HUES48 (cell line): ENCODE measurements around the gene LRPAP1.

Source experiments
- H3K27ac ChIP-seq: one replicate; pipeline ENCODE4 v1.7.0; 2013; ENCODE audit warnings: low read depth, low read length, inconsistent platforms
- H3K27me3 ChIP-seq: 2 replicates; pipeline ENCODE4 v1.6.1; 2013; ENCODE audit warnings: mild to moderate bottlenecking, low read length; ENCODE audit not compliant: control insufficient read depth, insufficient read depth
- H3K36me3 ChIP-seq: 2 replicates; pipeline ENCODE4 v1.6.1; 2013; ENCODE audit warnings: low read length; ENCODE audit not compliant: control insufficient read depth, insufficient read depth
- H3K4me1 ChIP-seq: 2 replicates; pipeline ENCODE4 v1.6.1; 2013; ENCODE audit warnings: mild to moderate bottlenecking, low read length; ENCODE audit not compliant: control insufficient read depth, insufficient read depth
- H3K4me3 ChIP-seq: 2 replicates; pipeline ENCODE4 v1.5.1; 2013; ENCODE audit warnings: mild to moderate bottlenecking, low read depth, low read length
- H3K9ac ChIP-seq: 2 replicates; pipeline ENCODE4 v1.6.1; 2013; ENCODE audit warnings: mild to moderate bottlenecking, low read depth, low read length, moderate library complexity
- H3K9me3 ChIP-seq: 2 replicates; pipeline ENCODE4 v1.6.1; 2013; ENCODE audit warnings: low read length; ENCODE audit not compliant: control insufficient read depth, insufficient read depth

LRPAP1 gene

DNA sequence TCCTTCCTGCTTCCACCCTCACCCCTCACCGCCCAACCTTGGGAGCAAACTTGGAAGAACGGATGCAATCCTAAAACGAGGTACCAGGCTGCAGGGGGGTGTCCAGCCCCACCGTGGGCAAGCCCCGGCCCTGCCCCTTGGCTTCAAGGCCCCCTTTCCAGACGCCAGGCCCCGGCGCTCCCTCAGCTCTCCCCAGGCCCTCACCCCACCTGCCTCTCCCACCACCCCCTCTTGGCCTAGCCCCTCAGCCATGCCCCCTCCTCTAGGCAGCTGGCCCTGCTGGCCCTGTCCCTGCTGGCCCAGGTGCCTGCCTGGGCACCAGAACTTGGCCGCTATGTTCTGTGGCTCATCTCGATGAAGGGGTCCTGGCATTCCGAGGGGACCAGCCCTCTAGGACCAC is 33.8 kb downstream of the LRPAP1 start:
- no peaks in the 10 kb centered on the region for H3K9me3 ChIP-seq
- H3K4me1 ChIP-seq = peaks cover 9% of the 10 kb centered on the region; the same call in 1 of the 2 replicates
- H3K9ac ChIP-seq = no peak overlapping the region
- no peak overlapping the region for H3K4me3 ChIP-seq
- peaks cover 57% of the 10 kb centered on the region for H3K27me3 ChIP-seq
- peaks cover 4% of the 10 kb centered on the region; the same call in 1 of the 2 replicates for H3K36me3 ChIP-seq
- H3K27ac ChIP-seq = no peak overlapping the region

DNA sequence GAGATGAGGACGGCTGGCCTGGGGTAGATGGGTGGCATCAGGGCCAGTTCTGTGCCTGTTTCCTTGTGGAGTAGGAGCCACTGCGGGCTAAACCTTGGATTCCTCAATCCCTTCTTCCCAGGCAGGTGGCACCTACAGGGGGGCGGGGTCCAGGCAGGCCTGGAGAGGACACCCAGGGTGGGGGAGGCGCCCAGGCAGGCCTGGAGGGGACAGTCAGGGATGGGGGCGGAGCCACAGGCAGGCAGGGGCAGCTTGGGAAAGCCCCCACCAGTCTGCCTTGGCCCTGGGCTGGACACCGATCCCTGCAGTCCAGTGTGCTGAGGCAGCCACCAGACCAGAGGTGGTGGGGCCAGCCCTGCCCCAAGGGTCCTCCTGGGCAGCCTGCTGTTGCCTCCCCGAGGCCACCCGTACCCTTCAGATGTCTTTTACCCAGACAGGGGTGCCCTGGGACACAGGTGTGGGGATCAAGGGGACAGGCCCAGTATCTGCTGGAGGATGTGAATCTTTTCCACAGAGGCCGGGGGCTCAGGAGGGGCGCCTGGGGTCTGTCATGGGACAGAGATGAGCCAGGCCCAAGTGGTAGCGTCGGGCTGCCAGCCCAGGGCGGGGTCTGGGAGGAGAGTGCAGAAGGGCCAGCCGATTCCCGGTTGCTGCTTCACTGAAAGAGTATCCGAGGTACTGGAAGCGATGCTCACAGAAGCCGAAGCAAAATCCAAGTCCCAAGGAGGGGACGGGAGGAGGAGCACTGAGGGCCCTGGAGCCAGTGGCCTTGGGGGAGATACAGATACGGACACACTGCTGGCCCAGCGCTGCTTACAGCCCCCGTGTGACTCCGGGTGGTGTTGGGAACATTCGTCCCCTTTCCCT is 34.5 kb downstream of the LRPAP1 start:
- Histone ChIP-seq H3K9ac (no peak overlapping the region), H3K27ac (no peak overlapping the region), H3K27me3 (peaks cover 64% of the 10 kb centered on the region), H3K9me3 (no peaks in the 10 kb centered on the region), H3K4me1 (peaks cover 9% of the 10 kb centered on the region; the same call in 1 of the 2 replicates), H3K4me3 (no peak overlapping the region), H3K36me3 (peaks cover 2% of the 10 kb centered on the region; the same call in 1 of the 2 replicates)

DNA sequence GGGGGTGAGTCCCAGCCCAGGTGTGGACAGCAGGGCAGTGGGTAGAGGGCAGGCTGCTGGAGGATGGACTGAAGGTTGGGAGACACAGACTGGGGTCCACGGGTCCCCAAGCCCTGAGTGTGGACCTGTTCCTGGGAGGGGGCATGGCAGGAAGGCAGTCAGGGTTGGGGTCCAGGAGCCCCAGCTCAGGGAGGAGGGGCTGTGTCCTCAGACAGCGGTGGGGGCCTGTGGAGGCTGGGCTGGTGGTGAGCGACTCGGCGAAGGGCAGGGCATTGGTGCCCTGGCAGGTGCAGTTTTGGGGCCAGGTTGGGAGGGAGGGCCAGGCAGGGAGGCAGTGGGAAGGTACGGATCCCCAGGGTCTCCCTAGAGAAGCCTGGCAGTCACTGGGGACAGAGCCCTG is 35.1 kb downstream of the LRPAP1 start:
- H3K4me1 ChIP-seq = peaks cover 9% of the 10 kb centered on the region; the same call in 1 of the 2 replicates
- H3K27me3 ChIP-seq = peaks cover 71% of the 10 kb centered on the region
- no peaks in the 10 kb centered on the region for H3K9me3 ChIP-seq
- H3K9ac ChIP-seq = no peak overlapping the region
- no peak overlapping the region for H3K4me3 ChIP-seq
- H3K27ac ChIP-seq = no peak overlapping the region
- no peaks in the 10 kb centered on the region for H3K36me3 ChIP-seq

GRCh38 chr4:3496021-3496420 is 36.2 kb downstream of the LRPAP1 start:
- Histone ChIP-seq H3K4me1 (peaks cover 9% of the 10 kb centered on the region; the same call in 1 of the 2 replicates), H3K27ac (no peak overlapping the region), H3K36me3 (no peaks in the 10 kb centered on the region), H3K9ac (no peak overlapping the region), H3K9me3 (no peaks in the 10 kb centered on the region), H3K4me3 (no peak overlapping the region), H3K27me3 (peaks cover 80% of the 10 kb centered on the region)

DNA sequence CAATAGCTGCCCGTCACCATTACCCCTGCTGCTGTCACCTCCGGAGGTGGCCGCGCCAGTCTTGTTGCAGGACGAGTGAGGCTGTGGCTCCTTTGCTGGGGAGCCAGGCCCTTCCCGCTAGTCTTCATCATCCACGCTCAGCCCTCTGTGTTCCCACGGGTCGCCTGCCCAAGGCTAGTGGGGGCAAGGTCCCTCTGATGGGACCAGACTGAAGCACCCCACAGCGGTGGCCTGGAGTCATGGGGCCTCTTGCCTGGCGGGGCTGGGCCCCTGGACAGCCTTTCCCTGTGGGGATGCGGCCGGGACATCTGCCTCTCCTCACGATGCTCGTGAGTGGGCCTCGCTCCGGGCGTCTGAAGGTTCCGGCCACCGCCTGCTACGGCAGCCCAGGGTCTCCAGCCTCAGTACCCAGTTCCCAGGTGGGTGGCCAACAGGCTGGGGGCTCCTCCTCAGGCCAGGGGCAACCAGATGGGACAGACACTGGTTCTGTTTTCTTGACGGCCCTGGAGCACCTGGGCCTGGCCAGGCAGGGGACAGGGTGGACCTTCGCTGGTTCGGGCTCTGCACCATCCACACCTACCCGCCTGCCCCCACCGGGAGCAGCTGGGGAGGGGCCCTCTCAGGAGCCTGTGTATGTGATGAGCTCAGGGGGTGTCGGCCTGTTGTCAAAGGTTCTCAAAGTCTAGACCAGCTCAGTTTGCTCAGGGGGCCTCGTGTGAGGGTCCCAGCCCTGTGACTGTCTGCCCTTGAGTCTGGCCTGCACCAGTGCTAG is 36.8 kb downstream of the LRPAP1 start:
- peaks cover 83% of the 10 kb centered on the region for H3K27me3 ChIP-seq
- peaks cover 9% of the 10 kb centered on the region; the same call in 1 of the 2 replicates for H3K4me1 ChIP-seq

GRCh38 chr4:3494462-3494871 is 37.8 kb downstream of the LRPAP1 start:
- Histone ChIP-seq H3K36me3 (no peaks in the 10 kb centered on the region), H3K27ac (no peak overlapping the region), H3K4me1 (peaks cover 9% of the 10 kb centered on the region; the same call in 1 of the 2 replicates), H3K9me3 (no peaks in the 10 kb centered on the region), H3K4me3 (no peak overlapping the region), H3K9ac (no peak overlapping the region), H3K27me3 (peaks cover 92% of the 10 kb centered on the region)

More for the DNA sequence above, 36.8 kb downstream of the LRPAP1 start:
- Histone ChIP-seq H3K27ac (no peak overlapping the region), H3K9me3 (no peaks in the 10 kb centered on the region), H3K4me3 (no peak overlapping the region), H3K9ac (no peak overlapping the region), H3K36me3 (no peaks in the 10 kb centered on the region)

DNA sequence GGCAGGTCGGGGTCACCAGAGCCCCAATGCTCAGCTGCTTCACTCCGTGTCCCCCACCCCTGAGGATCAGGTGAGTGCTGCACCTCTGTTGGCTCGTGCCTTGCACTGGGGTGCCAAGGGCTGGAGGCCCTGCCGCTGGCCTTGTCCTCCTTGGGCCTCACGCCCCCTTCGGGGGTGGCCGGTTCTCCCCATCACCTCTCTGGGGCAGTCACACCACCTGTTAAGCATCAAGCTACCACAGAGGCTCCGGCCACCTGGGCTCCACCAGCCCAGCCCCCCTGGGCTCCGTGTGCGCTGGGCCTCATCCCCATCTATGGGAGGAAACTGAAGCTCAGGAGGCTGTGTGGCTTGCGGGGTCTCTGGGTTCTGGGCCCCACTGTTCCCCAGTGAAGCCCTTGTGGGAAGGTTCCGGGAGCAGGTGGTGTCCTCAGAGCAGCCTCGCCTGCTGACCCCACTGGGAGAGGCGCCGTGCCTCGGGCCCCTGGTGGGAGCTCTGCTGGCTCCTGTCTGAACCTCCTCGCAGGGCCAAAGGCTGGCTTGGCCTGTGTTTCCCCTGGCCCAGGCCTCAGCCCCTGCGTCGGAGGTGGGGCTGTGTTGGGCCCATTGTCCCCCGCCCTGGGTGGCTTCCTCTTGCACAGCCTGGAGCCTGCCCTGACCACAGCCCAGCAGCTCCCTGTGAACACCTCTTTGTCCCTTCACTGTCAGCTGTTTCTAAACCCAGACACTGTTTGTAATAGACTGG is 38.3 kb downstream of the LRPAP1 start:
- Histone ChIP-seq H3K4me1 (peaks cover 9% of the 10 kb centered on the region; the same call in 1 of the 2 replicates), H3K36me3 (no peaks in the 10 kb centered on the region), H3K9ac (no peak overlapping the region), H3K9me3 (no peaks in the 10 kb centered on the region), H3K27ac (no peak overlapping the region), H3K4me3 (no peak overlapping the region), H3K27me3 (peaks cover 98% of the 10 kb centered on the region)

GRCh38 chr4:3492741-3493719 is 39.2 kb downstream of the LRPAP1 start:
- Histone ChIP-seq H3K4me1 (peaks cover 9% of the 10 kb centered on the region; the same call in 1 of the 2 replicates), H3K27me3 (peaks cover 99% of the 10 kb centered on the region), H3K9me3 (no peaks in the 10 kb centered on the region), H3K9ac (no peak overlapping the region), H3K4me3 (no peak overlapping the region), H3K27ac (no peak overlapping the region), H3K36me3 (no peaks in the 10 kb centered on the region)

GRCh38 chr4:3491681-3492405 is 40.4 kb downstream of the LRPAP1 start:
- peaks cover 100% of the 10 kb centered on the region for H3K27me3 ChIP-seq

More at GRCh38 chr4:3491681-3492405, 40.4 kb downstream of the LRPAP1 start:
- Histone ChIP-seq H3K27ac (no peak overlapping the region), H3K36me3 (no peaks in the 10 kb centered on the region), H3K4me3 (no peak overlapping the region), H3K4me1 (peaks cover 12% of the 10 kb centered on the region; the same call in 1 of the 2 replicates), H3K9me3 (no peaks in the 10 kb centered on the region), H3K9ac (no peak overlapping the region)
